ENCODE measurements around the gene GAST.

The GAST gene

DNA sequence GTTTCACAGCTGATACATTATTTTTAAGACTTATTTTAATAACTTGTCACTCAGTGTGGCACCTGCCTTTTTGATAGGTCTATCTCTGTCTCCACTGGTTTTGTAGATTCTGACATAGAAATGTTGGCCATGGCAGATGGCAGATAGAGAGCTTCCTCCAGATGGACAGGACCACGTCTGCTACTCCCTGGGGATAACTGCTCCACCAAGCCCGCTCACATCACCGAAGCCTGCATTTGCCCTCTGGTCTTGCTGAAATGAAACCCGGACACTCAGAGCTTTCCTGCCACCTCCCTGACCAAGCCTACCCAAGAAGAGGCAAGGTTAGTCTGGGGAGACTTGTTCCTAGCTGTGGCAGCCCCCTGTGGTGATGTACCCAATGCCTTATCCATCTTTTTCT, 38.7 kb downstream of the GAST start:
- DNase-seq, result no peak

DNA sequence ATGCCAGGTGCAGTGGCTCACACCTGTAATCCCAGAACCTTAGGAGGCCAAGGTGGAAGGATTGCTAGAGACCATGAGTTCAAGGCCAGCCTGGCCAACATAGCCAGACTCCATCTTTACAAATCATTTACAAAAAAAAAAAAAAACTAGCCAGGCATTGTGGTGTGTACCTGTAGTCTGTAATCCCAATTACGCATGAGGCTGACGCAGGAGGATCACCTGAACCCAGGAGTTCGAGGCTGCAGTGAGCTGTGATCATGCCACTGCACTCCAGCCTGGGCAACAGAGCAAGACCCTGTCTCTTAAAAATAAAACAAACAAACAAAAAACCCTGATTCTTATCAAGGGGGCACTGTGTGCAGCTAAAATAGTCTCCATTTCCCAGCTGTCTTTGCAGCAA, 39.2 kb downstream of the GAST start:
- no peak for DNase-seq

DNA sequence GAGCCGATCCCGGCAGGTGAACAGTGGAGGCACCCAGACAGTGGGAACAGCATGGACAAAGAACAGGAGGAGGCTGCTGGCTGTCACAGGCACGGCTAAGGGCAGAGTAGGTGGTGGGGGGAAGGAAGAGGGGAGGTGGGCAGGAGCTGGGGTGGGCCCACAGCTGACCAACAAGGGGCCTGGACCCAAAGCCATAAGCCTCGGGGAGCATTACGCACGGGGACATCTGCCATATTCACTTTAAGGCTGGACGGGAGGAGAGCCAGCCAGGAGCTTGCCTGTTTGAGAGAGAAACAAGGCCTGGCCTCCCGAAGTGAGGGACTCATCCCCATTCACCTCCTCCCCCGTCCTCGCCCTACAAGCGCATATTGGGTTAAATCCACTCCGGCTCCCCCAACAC, 41.9 kb downstream of the GAST start:
- no peak for DNase-seq

DNA sequence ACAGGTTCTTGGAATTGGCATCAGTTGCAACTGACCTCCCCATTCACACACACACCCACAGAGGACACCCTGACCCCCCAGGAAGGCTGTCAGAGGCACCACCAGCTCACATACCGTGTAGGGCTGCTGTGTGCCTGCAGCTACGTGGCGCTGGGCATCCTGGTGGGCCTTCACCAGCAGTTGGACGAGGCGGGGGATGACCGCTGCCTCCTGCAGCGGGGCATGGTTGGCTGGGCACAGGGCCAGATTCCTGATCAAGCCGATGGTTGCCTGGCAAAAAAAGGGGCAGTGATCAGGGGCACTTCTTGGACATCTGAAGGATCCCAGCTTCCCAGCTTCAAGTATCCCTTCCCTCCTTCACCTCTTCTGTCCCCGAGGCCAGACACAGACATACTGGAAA, 46.5 kb downstream of the GAST start:
- no peak for DNase-seq

DNA sequence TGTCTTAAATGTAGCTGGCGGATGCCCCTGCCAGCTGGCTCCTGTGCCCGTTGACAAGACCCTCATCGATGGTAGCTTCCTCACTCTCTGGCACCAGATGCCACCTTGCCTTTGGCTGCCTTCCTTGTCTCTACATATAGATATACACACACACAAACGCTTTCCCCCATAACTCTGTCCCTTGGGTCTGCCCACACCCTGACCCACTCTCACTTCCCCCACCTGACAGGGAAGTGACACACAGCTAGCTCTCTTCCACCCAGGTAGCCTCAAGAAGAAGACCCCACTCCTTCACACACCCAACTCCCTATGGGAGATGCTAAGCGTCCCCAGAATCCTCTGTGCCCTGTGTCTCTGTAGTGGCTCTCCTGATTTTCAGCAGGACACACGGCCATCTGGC, 48.7 kb downstream of the GAST start:
- DNase-seq, result no peak

DNA sequence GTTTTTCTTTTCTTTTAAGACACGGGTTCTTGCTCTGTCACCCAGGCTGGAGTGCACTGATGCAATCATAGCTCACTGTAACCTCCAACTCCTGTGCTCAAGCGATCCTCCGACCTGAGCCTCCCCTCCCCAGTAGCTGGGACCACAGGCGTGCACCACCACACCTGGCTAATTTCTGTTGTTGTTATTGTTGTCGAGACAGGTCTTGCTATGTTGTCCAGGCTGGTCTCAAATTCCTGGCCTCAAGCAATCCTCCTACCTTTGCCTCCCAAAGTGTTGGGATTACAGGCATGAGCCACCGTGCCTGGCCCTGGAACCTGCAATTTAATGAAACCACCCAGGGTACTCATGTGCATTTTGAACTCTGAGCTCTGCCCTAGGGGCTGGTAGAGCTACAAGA, 50.3 kb downstream of the GAST start:
- no peak for DNase-seq

DNA sequence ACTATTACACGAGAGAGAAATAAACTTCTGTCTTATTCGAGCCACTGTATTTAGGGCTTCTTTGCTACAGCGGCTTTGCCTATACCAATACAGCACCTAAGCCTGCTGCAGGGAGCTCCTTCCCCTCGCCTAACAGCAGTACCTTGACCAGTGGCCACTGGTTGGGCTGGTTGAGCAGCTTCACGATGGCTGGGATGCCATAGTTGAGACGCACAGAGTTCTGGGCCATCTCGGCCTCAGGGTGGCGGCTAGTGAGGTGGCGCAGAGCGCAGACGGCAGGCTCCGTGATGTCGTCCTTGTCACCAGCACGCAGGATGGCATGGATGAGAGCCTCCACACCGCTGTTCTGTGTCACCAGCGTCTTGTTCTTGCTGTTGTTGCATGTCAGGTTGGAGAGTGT, 50.7 kb downstream of the GAST start:
- DNase-seq, result no peak

DNA sequence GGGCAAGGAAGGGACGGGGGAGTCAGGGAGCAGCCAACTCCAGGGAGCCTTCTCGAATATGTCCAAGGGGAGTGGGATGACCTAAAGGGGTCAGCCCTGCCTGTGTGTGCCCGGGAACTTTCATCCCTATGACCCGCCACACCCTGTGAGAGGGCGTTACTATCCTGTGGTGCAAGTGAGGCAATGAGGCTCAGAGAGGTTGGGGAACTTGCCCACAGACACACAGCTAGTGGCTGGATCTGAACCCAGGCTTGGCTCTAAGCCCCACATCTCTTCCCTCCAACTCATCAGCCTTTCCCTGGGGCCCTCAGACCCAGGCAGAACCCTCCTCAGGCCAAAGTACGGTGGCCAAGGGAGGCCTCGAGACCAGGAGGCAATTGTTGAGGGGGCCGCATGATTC, 51.2 kb downstream of the GAST start:
- DNase-seq, result no peak
